Coronary artery (tissue), 2 donors: Measurements from ENCODE around the gene RAB1B.
"Not testable (repeated sequence)": the region's sequence is repeated elsewhere in the genome, so short reads cannot be mapped to it uniquely, and the experiment has no call there.

Experiments
- DNase-seq: peaks from one replicate; pipeline ENCODE4 v3.0.0-alpha.2; 2017; ENCODE audit warnings: low spot score
- H3K27ac ChIP-seq, 2 donors: fragments of 200-600 bp; sonication (generic); one replicate each; pipeline ENCODE4 v1.5.1; 2016 to 2019
- H3K4me3 ChIP-seq: fragments of 200-600 bp; sonication (generic); 2 replicates; pipeline ENCODE4 v1.5.1; 2016; ENCODE audit warnings: mild to moderate bottlenecking, moderate library complexity
- TF ChIP-seq, protein P1 (sequence below): fragments of 200-600 bp; sonication (generic); IDR thresholded peaks from one replicate; pipeline ENCODE4 v1.5.1; 2019; ENCODE audit warnings: antibody characterized with exemption

The RAB1B gene

DNA sequence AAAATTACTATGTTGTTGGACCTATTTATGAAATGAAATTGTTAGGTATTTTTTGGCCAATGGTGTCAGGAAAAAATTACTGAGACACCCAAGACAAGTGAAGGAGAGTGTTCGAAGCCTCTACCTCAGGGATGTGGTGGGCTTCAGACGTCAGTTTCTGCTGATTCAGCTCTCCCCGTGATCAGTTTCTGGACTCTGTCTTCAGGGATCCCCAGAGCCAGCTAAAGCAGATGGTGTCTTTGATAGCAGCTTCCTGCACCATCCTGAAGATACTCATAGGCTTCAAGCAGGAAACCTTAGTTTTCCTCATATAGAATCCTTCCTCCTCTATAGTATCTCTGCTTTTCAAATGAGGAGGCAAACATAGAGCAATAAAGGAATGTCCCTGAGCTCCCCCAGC, 41.0 kb downstream of the RAB1B start:
- no peak overlapping the region for H3K27ac ChIP-seq
- TF ChIP-seq, protein P1, sequence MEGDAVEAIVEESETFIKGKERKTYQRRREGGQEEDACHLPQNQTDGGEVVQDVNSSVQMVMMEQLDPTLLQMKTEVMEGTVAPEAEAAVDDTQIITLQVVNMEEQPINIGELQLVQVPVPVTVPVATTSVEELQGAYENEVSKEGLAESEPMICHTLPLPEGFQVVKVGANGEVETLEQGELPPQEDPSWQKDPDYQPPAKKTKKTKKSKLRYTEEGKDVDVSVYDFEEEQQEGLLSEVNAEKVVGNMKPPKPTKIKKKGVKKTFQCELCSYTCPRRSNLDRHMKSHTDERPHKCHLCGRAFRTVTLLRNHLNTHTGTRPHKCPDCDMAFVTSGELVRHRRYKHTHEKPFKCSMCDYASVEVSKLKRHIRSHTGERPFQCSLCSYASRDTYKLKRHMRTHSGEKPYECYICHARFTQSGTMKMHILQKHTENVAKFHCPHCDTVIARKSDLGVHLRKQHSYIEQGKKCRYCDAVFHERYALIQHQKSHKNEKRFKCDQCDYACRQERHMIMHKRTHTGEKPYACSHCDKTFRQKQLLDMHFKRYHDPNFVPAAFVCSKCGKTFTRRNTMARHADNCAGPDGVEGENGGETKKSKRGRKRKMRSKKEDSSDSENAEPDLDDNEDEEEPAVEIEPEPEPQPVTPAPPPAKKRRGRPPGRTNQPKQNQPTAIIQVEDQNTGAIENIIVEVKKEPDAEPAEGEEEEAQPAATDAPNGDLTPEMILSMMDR, result no peak
- no peak for DNase-seq
- H3K4me3 ChIP-seq, result no peak overlapping the region

DNA sequence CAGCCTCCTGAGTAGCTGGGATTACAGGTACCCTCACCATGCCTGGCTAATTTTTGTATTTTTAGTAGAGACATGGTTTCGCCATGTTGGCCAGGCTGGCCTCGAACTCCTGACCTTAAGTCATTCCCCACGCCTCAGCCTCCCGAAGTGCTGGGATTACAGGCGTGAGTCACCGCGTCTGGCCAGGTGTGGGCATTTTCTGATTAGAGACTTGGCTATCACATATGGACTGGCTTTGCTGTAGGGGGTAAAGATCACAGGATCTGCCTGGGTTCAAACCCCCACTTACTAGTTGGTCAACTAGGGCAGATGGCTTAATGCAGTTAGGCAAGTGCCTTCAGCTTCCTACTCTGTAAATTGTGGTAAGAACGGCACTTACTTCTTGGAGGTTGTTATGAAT, 41.9 kb downstream of the RAB1B start:
- no peak for DNase-seq
- Histone ChIP-seq H3K27ac (no peak overlapping the region), H3K4me3 (no peak overlapping the region)
- TF ChIP-seq, protein P1, result no peak

DNA sequence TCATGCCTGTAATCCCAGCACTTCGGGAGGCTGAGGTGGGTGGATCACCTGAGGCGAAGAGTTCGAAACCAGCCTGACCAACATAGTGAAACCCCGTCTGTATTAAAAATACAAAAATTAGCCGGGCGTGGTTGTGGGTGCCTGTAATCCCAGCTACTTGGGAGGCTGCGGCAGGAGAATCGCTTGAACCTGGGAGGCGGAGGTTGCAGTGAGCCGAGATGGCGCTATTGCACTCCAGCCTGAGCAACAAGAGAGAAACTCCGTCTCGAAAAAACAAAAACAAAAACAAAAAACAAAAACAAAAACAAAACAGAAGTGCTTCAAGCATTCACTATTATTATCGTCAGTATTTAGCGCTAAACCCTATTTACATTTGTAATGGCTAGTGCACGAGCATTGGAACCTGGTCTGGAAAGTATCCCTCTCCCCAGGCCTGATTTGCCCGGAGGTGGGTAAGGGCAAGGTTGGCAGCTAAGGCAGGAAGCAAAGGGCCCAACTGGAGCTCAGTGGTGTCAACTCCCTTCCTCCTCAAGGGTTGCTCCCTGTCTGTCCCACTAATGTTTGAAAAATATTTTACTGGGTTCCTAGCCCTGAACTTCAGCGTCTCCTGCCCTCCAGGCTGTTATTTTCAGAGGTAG, 42.5 kb downstream of the RAB1B start:
- H3K27ac ChIP-seq, H3K4me3 ChIP-seq, DNase-seq: not testable (repeated sequence)

DNA sequence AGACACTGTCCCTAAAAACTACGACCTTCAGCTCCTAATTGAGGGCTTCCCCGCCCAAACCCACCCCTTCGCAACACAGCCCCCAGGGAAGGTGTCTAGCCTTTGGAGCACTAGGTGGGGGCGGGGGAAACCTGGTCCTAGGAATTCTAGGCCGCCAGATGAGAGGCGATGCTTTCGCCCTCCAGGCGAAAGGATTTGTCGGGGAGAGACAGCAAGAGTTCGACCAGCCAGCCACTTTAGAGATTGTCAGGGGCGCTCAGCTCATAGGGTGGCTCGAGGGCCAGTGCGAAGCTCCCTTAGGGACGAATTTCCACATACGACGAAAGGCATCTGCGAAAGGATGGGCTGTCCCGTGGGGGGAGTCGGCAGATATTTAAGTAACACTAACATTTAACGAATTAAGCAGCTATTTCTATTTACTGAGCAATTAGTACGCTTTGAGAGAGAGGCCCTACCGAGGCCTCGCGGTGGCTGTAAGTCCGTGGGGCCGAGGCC, 43.1 kb downstream of the RAB1B start:
- DNase-seq, result no peak
- peak overlapping the region; percentile 83 for H3K4me3 ChIP-seq

DNA sequence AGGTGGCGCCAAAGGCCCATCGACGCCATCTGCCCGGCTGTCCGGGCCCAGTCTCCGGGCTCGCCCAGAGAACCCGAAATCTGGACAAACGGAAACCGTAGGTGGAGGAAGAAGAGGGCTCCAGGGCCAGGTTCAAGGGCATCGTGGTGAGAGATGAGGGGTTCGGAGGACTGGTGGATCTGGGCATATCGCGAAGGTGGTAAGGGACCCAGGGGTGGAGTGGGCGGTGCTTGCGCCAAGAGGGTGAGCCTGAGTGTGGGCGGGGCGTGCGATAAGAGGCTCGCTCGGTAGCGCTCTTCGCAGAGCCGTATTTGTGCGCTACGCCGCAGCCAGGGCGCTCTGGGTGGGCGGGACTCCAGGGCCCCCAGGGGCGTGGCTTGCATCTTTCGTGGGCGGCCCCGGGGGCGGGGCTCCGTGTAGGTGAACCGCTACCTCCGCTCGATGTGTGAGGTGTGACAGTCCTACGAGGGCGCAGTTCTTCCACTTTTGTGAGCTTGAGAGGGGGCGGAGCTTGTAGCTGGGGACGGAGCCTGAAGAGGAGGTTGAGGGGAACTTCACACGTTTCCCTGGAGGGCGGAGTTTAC, 43.6 kb downstream of the RAB1B start:
- peak overlapping the region; percentile 83 for H3K4me3 ChIP-seq
- peak; percentile 94 for DNase-seq
- TF ChIP-seq, protein P1, result no peak
- peak overlapping the region; percentile 68 to 87 for H3K27ac ChIP-seq

More for the DNA sequence above, 43.1 kb downstream of the RAB1B start:
- H3K27ac ChIP-seq, result peak overlapping the region; percentile 68 to 87
- TF ChIP-seq, protein P1, result peak; percentile 87

DNA sequence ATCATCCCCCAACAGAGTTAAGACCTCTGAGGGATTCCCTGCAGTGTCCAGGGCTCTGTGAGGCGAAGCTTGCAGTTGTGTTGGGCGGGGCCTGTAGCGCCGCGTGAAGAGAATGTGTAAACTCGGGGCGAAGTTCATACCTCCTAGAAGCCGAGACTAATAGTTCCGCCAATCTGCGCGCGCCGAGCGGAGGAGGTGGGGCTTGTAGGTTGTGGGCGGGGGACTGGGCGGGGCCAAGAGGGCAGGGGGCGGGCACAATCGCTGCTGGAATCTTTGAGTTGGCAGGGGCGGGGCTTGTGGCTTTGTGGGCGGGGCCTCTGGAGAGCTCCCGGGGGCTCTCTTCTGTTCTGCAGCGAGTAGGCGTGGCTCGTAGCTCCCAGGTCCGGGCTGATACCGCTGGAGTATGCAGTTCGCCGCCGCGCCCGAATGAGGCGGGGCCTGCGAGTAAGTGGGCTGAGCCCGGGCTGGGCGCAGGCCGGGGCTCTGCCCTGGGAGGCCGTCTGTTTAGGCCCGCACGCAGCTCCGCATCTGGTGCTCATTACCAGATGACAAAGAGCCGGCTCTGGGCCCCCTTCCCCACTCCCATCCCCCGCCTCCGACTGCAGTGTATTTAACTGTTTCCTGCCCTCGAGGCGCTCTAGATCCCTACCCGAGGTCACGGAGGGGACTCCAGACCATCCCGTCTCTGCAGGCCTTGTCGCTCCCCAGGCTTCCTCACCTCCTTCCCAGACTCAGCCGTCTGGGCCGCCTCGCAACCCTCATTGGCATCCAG, 44.3 kb downstream of the RAB1B start:
- H3K4me3 ChIP-seq, result peak overlapping the region; percentile 83
- peak; percentile 98 for DNase-seq
- TF ChIP-seq, protein P1, result no peak
- H3K27ac ChIP-seq, result peak overlapping the region; percentile 68 to 87

DNA sequence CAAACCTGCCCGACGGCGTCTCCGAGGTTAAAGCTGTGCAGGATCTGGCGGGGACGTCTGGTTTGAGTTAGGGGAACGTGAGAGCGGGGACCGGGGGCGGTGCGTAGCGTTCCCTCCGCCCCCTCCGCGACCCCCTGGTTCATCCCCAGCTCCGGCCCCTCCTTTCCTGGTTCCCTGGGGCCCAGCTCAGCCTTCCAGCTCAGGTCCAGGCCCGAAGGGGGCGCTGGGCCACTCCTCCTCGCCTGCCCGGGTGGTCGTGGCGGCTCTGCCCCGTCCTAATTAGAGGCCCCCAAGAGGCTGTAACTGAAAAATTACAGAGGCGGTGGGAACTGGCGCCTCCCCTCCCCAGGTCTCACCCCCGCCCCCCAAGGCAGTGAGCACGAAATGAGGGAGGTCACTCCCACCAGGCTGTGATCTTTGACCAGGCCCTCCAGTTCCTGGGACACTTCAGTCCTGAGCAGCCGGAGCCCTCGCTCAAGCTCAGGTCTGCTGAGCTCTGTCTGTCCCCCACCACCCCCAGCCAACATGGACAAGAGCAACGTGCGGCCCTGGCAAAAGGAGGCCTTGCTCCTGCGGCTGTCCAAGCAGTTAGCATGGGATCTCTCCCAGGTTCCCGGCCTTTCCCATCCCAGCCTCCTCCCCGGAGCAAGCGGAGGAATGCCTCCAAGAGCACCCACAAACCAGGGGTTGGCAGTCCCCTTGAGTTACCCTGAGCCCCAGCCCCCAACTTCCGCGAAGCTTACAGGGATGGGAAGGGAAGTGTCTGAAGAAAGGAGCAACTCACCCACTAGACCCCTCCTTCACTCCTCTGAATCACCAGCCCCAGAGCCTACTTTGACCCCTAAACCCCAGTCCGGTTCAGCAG, 45.1 kb downstream of the RAB1B start:
- Histone ChIP-seq H3K27ac (peak overlapping the region; percentile 58 to 87), H3K4me3 (peak overlapping the region; percentile 83)
- TF ChIP-seq, protein P1, result no peak
- peak; percentile 76 for DNase-seq
